Neural cell (in vitro differentiated cells): ENCODE measurements around the gene PTPRC. TPM values are rescaled to one million over a fixed set of nuclear protein-coding genes. Genes with fewer than 3 reads are reported as not detected.

Experiments
- H2AFZ ChIP-seq: fragments of 200-600, 300-800 bp; sonication (generic), shearing (Covaris generic); 2 replicates; pipeline ENCODE4 v1.6.0; 2014; ENCODE audit warnings: low read depth, mild to moderate bottlenecking, antibody characterized with exemption, low read length, moderate library complexity
- H3F3A ChIP-seq: fragments of 200-600 bp; shearing (Covaris generic); 2 replicates; pipeline ENCODE4 v1.6.1; 2016; ENCODE audit warnings: mild to moderate bottlenecking, moderate library complexity, mixed read lengths, antibody characterized with exemption, low read length; ENCODE audit not compliant: insufficient read depth, poor library complexity, severe bottlenecking
- H3K27ac ChIP-seq: fragments of 200-600, 300-800 bp; sonication (generic), shearing (Covaris generic); 2 replicates; pipeline ENCODE4 v1.5.1; 2014; ENCODE audit warnings: mild to moderate bottlenecking, low read length, moderate library complexity
- H3K27me3 ChIP-seq: fragments of 300-800, 200-600 bp; sonication (generic), shearing (Covaris generic); 2 replicates; pipeline ENCODE4 v1.6.0; 2014; ENCODE audit warnings: mild to moderate bottlenecking, low read depth, low read length, moderate library complexity; ENCODE audit not compliant: insufficient read depth
- H3K36me3 ChIP-seq: fragments of 300-800, 200-600 bp; sonication (generic), shearing (Covaris generic); 2 replicates; pipeline ENCODE4 v1.5.1; 2014; ENCODE audit warnings: mild to moderate bottlenecking, antibody characterized with exemption, low read length, moderate library complexity; ENCODE audit not compliant: insufficient read depth
- H3K4me2 ChIP-seq: fragments of 300-800, 200-600 bp; sonication (generic), shearing (Covaris generic); 2 replicates; pipeline ENCODE4 v1.6.0; 2014; ENCODE audit warnings: mild to moderate bottlenecking, low read length
- H3K4me3 ChIP-seq: fragments of 300-800, 200-600 bp; sonication (generic), shearing (Covaris generic); 2 replicates; pipeline ENCODE4 v1.5.1; 2014; ENCODE audit warnings: mild to moderate bottlenecking, low read length, moderate library complexity
- H3K79me2 ChIP-seq: fragments of 200-600 bp; shearing (Covaris generic); replicated peaks from 2 replicates; pipeline ENCODE4 v1.6.0; 2014; ENCODE audit warnings: mild to moderate bottlenecking, low read length, moderate library complexity; ENCODE audit not compliant: insufficient read depth
- H3K9ac ChIP-seq: fragments of 300-800, 200-600 bp; sonication (generic), shearing (Covaris generic); 2 replicates; pipeline ENCODE4 v1.6.1; 2016; ENCODE audit warnings: mild to moderate bottlenecking, low read length, mixed read lengths
- H3K9me2 ChIP-seq: fragments of 200-600 bp; shearing (Covaris generic); 2 replicates; pipeline ENCODE4 v1.6.1; 2016; ENCODE audit warnings: mild to moderate bottlenecking, low read length, mixed read lengths; ENCODE audit not compliant: insufficient read depth
- H3K9me3 ChIP-seq: fragments of 200-600, 300-800 bp; sonication (generic), shearing (Covaris generic); 2 replicates; pipeline ENCODE4 v1.6.1; 2016; ENCODE audit warnings: mild to moderate bottlenecking, mixed run types, low read length, moderate library complexity, mixed read lengths
- H4K20me1 ChIP-seq: fragments of 200-600 bp; shearing (Covaris generic); 2 replicates; pipeline ENCODE4 v1.6.1; 2016; ENCODE audit warnings: mild to moderate bottlenecking, mixed run types; ENCODE audit not compliant: insufficient read depth
- CTCF ChIP-seq: fragments of 450-650 bp; IDR thresholded peaks from 2 replicates; pipeline ENCODE4 v1.5.1; 2014; ENCODE audit warnings: antibody characterized with exemption, mild to moderate bottlenecking, moderate library complexity; ENCODE audit not compliant: poor library complexity, severe bottlenecking
- EP300 ChIP-seq: fragments of 450-650 bp; conservative IDR thresholded peaks from 2 replicates; pipeline ENCODE4 v1.6.1; 2014; ENCODE audit warnings: antibody characterized with exemption, mild to moderate bottlenecking, moderate library complexity; ENCODE audit not compliant: poor library complexity, severe bottlenecking
- EZH2 ChIP-seq: fragments of 200-600, 300-800 bp; shearing (Covaris generic), sonication (generic); IDR thresholded peaks from 2 replicates; pipeline ENCODE4 v1.6.1; 2014; ENCODE audit warnings: antibody characterized with exemption, low read length, borderline replicate concordance, mild to moderate bottlenecking; ENCODE audit not compliant: insufficient read depth, poor library complexity, severe bottlenecking
- MXI1 ChIP-seq: fragments of 450-650 bp; conservative IDR thresholded peaks from 2 replicates; pipeline ENCODE4 v1.6.1; 2014; ENCODE audit warnings: antibody characterized with exemption, mild to moderate bottlenecking; ENCODE audit not compliant: poor library complexity, severe bottlenecking
- POLR2AphosphoS5 ChIP-seq: IDR thresholded peaks from 2 replicates; pipeline ENCODE4 v1.6.1; 2012
- RAD21 ChIP-seq: fragments of 450-650 bp; conservative IDR thresholded peaks from 2 replicates; pipeline ENCODE4 v1.6.1; 2014; ENCODE audit warnings: antibody characterized with exemption, mild to moderate bottlenecking, moderate library complexity
- REST ChIP-seq: IDR thresholded peaks from 2 replicates; pipeline ENCODE4 v1.6.1; 2012; ENCODE audit warnings: borderline replicate concordance
- SMC3 ChIP-seq: fragments of 450-650 bp; conservative IDR thresholded peaks from 2 replicates; pipeline ENCODE4 v1.6.1; 2014; ENCODE audit warnings: antibody characterized with exemption, mild to moderate bottlenecking, moderate library complexity; ENCODE audit not compliant: poor library complexity
- TAF1 ChIP-seq: IDR thresholded peaks from 2 replicates; pipeline ENCODE4 v1.6.1; 2012; ENCODE audit warnings: low read depth
- polyA plus RNA-seq: library from polyadenylated mRNA; depleted of rRNA; stranded (reverse); fragments of >200 nt; gene quantifications from 2 replicates; pipeline ENCODE4 v1.2.3, GENCODE V29; 2014

PTPRC gene
- polyA plus RNA-seq, 1 donor from 2014 or later, result 0.12 TPM

- Histone ChIP-seq H4K20me1 (no peaks in the 10 kb centered on the region), H3K9me3 (no peaks in the 10 kb centered on the region), H3K36me3 (no peaks in the 10 kb centered on the region), H3K4me3 (no peak overlapping the region), H3K27me3 (no peaks in the 10 kb centered on the region), H3K27ac (no peak overlapping the region), H3K79me2 (no peaks in the 10 kb centered on the region), H3K4me2 (no peak overlapping the region), H3F3A (no peaks in the 10 kb centered on the region), H2AFZ (no peak overlapping the region), H3K9me2 (no peaks in the 10 kb centered on the region), H3K9ac (no peak overlapping the region)
- TF ChIP-seq REST (no peak), TAF1 (no peak), EP300 (no peak), POLR2AphosphoS5 (no peak), MXI1 (no peak), CTCF (no peak), SMC3 (no peak)
These were observed 28.5 kb upstream of the PTPRC start for GRCh38 chr1:198610362-198610761.

GRCh38 chr1:198611219-198611618 lies 27.6 kb upstream of the PTPRC start:
- Histone ChIP-seq H3K4me3 (no peak overlapping the region), H3K9ac (no peak overlapping the region), H3K9me3 (no peaks in the 10 kb centered on the region), H3K4me2 (no peak overlapping the region), H3F3A (no peaks in the 10 kb centered on the region), H4K20me1 (no peaks in the 10 kb centered on the region), H3K36me3 (no peaks in the 10 kb centered on the region), H3K27ac (no peak overlapping the region), H3K79me2 (no peaks in the 10 kb centered on the region), H2AFZ (no peak overlapping the region), H3K9me2 (no peaks in the 10 kb centered on the region), H3K27me3 (no peaks in the 10 kb centered on the region)
- TF ChIP-seq MXI1, result no peak
- TF ChIP-seq RAD21, result no peak

GRCh38 chr1:198612471-198613260 lies 26.2 kb upstream of the PTPRC start:
- H3K79me2 ChIP-seq, result no peaks in the 10 kb centered on the region
- H3K36me3 ChIP-seq, result no peaks in the 10 kb centered on the region
- H3K4me2 ChIP-seq, result no peak overlapping the region
- H3K27me3 ChIP-seq, result no peaks in the 10 kb centered on the region
- no peak overlapping the region for H3K4me3 ChIP-seq
- H2AFZ ChIP-seq, result no peak overlapping the region
- H3K9me3 ChIP-seq, result no peaks in the 10 kb centered on the region
- no peaks in the 10 kb centered on the region for H3K9me2 ChIP-seq
- no peaks in the 10 kb centered on the region for H4K20me1 ChIP-seq
- H3K27ac ChIP-seq, result no peak overlapping the region
- no peaks in the 10 kb centered on the region for H3F3A ChIP-seq
- H3K9ac ChIP-seq, result no peak overlapping the region
- TF ChIP-seq EP300, result no peak
- no peak for TF ChIP-seq MXI1
- TF ChIP-seq CTCF, result no peak
- TF ChIP-seq SMC3, result no peak
- TF ChIP-seq REST, result no peak
- TF ChIP-seq EZH2, result no peak
- no peak for TF ChIP-seq TAF1
- no peak for TF ChIP-seq RAD21
- TF ChIP-seq POLR2AphosphoS5, result no peak
